Fibroblast of pulmonary artery (primary cell): Measurements from ENCODE around the gene FADS3.
A peak's percentile ranks its signal among the peaks of the same experiment; 100 is the strongest.

Experiments used
- DNase-seq: peaks from one replicate; pipeline ENCODE4 v3.0.0-alpha.2; 2010; ENCODE audit warnings: low read depth
- H3K4me3 ChIP-seq: replicated peaks from 2 replicates; pipeline ENCODE4 v1.5.1; 2011; ENCODE audit warnings: low read depth, mild to moderate bottlenecking, control low read depth, low read length, moderate library complexity
- CTCF ChIP-seq: IDR thresholded peaks from 2 replicates; pipeline ENCODE4 v1.5.1; 2011; ENCODE audit warnings: mild to moderate bottlenecking, control low read depth, low read length, inconsistent platforms; ENCODE audit errors: missing control alignments

The FADS3 gene

GRCh38 chr11:61837411-61838005 is 53.8 kb downstream of the FADS3 start:
- H3K4me3 ChIP-seq, result no peak overlapping the region
- DNase-seq, result no peak

GRCh38 chr11:61836193-61836592 is 55.2 kb downstream of the FADS3 start:
- no peak overlapping the region for H3K4me3 ChIP-seq
- TF ChIP-seq CTCF, result no peak
- no peak for DNase-seq

More at GRCh38 chr11:61837411-61838005, 53.8 kb downstream of the FADS3 start:
- no peak for TF ChIP-seq CTCF

- DNase-seq, result peak; percentile 91
- peak overlapping the region; percentile 12 for H3K4me3 ChIP-seq
- TF ChIP-seq CTCF, result no peak
Measured at GRCh38 chr11:61834278-61835048, 56.9 kb downstream of the FADS3 start.

- no peak overlapping the region for H3K4me3 ChIP-seq
- DNase-seq, result peak; percentile 18
- no peak for TF ChIP-seq CTCF
Measured at GRCh38 chr11:61833926-61834277, 57.4 kb downstream of the FADS3 start.

GRCh38 chr11:61833471-61833870 is 57.9 kb downstream of the FADS3 start:
- no peak overlapping the region for H3K4me3 ChIP-seq
- DNase-seq, result no peak
- TF ChIP-seq CTCF, result no peak

GRCh38 chr11:61832754-61833153 is 58.6 kb downstream of the FADS3 start:
- TF ChIP-seq CTCF, result no peak
- DNase-seq, result no peak
- H3K4me3 ChIP-seq, result no peak overlapping the region

- no peak for DNase-seq
- TF ChIP-seq CTCF, result no peak
- H3K4me3 ChIP-seq, result no peak overlapping the region
Measured at GRCh38 chr11:61832207-61832606, 59.1 kb downstream of the FADS3 start.
